Gastrocnemius medialis (tissue), 4 donors: ENCODE measurements around the gene NOLC1.

Experiments used
- POLR2A ChIP-seq, 2 donors: fragments of 450-650 bp; IDR thresholded peaks; one replicate each; pipeline ENCODE4 v1.6.1; 2017; ENCODE audit warnings: antibody characterized with exemption in 2 of 2, mild to moderate bottlenecking in 2 of 2, moderate library complexity in 2 of 2
- TF ChIP-seq, protein P1 (sequence below), 5 experiments: fragments of 450-650 bp in 3 of 5; fragments of 200-600 bp in 2 of 5; sonication (generic) in 2 of 5; IDR thresholded peaks in 4 of 5; conservative IDR thresholded peaks in 1 of 5; 1 replicate in 4 of 5; 2 replicates in 1 of 5; pipeline ENCODE4 v1.5.1; 2016 to 2019; ENCODE audit warnings: antibody characterized with exemption in 5 of 5, mild to moderate bottlenecking in 3 of 5, moderate library complexity in 3 of 5

DNA sequence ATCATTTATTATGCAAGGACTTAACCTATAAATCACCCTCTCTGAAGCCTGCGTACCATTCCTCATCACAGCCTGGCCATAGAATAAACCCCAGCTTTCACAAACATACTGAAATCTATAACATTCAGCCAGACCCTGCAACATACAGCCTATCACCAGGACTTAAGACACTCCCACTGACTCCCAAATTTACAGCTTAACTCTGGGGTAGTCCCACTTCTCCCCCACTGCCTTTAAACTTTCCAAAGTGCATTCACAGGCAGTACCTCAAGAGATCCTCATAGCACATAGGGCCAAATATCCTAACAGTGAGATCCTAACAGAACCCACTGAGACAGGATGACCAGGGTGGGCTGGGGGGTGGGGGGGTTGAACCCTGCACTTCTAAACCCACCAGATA is 35.5 kb upstream of the NOLC1 start:
- TF ChIP-seq, protein P1, sequence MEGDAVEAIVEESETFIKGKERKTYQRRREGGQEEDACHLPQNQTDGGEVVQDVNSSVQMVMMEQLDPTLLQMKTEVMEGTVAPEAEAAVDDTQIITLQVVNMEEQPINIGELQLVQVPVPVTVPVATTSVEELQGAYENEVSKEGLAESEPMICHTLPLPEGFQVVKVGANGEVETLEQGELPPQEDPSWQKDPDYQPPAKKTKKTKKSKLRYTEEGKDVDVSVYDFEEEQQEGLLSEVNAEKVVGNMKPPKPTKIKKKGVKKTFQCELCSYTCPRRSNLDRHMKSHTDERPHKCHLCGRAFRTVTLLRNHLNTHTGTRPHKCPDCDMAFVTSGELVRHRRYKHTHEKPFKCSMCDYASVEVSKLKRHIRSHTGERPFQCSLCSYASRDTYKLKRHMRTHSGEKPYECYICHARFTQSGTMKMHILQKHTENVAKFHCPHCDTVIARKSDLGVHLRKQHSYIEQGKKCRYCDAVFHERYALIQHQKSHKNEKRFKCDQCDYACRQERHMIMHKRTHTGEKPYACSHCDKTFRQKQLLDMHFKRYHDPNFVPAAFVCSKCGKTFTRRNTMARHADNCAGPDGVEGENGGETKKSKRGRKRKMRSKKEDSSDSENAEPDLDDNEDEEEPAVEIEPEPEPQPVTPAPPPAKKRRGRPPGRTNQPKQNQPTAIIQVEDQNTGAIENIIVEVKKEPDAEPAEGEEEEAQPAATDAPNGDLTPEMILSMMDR (IDR thresholded peaks at IDR 0.05 in 4 of 5, conservative IDR thresholded peaks at IDR 0.05 in 1 of 5): no peak
- TF ChIP-seq POLR2A (IDR thresholded peaks at IDR 0.05): no peak
